GM12878 (cell line): ENCODE results near the gene EHD4. TPM values are rescaled to one million over a fixed set of nuclear protein-coding genes. Genes with fewer than 3 reads are reported as not detected.

ENCODE experiments used
- ATAC-seq: fragments of 200-7000 bp; cut with Tn5 transposase; 3 replicates; pipeline ENCODE4 v1.9.1; 2020; ENCODE audit warnings: mild to moderate bottlenecking, moderate library complexity
- BruUV-seq: library from RNA; stranded (reverse); fragments of 400-500 nt; replicated peaks from 2 replicates; lab custom pipeline; 2021; lab: Mats Ljungman, UMichigan
- CTCF ChIA-PET: fragments of 300-600 bp; sonication (Branson Sonifier 250); formaldehyde crosslinking; extraction: SDS; loops from one replicate; lab custom pipeline; 2021; ENCODE audit warnings: inconsistent platforms; lab: Yijun Ruan, JAX
- POLR2A ChIA-PET: fragments of 350-600 bp; formaldehyde crosslinking; extraction: SDS; loops from one replicate; lab custom pipeline; 2021; ENCODE audit warnings: inconsistent platforms; lab: Charles Lee
- RAD21 ChIA-PET: fragments of 300-600 bp; sonication (Branson Sonifier 250); formaldehyde crosslinking; loops from one replicate; lab custom pipeline; 2023; ENCODE audit warnings: antibody characterized with exemption; ENCODE audit not compliant: unreplicated experiment; lab: Charles Lee
- SMC1A ChIA-PET: fragments of 300-600 bp; sonication (Branson Sonifier 250); formaldehyde crosslinking; loops from one replicate; lab custom pipeline; 2023; ENCODE audit not compliant: unreplicated experiment, uncharacterized antibody; lab: Charles Lee
- DNase-seq: peaks from one replicate; pipeline ENCODE4 v3.0.0-alpha.2; 2011; ENCODE audit warnings: low read depth, low spot score
- FAIRE-seq: peaks from 3 replicates; lab custom pipeline; 2011; peaks lifted over from hg19 to GRCh38; lab: Jason Lieb, UNC
- H2AFZ ChIP-seq: 2 replicates; pipeline ENCODE4 v1.6.0; 2011; ENCODE audit warnings: low read depth, low read length, control low read depth; ENCODE audit not compliant: control insufficient read depth
- H3K27ac ChIP-seq: 2 replicates; pipeline ENCODE4 v1.5.1; 2011; ENCODE audit warnings: control low read depth; ENCODE audit not compliant: control insufficient read depth, insufficient read depth
- H3K27me3 ChIP-seq, 2 experiments: replicated peaks in 1 of 2; 2 replicates each; pipeline versions ENCODE4 v1.6.0 to v1.6.1; 2011; ENCODE audit warnings: low read length in 1 of 2; ENCODE audit not compliant: control insufficient read depth in 2 of 2, insufficient read depth in 2 of 2
- H3K36me3 ChIP-seq, 2 experiments: 2 replicates each; pipeline ENCODE4 v1.5.1; 2011; ENCODE audit warnings: low read length in 1 of 2; ENCODE audit not compliant: control insufficient read depth in 2 of 2, insufficient read depth in 2 of 2
- H3K4me1 ChIP-seq: 2 replicates; pipeline ENCODE4 v1.6.1; 2011; ENCODE audit warnings: mild to moderate bottlenecking, low read length, moderate library complexity, mixed read lengths; ENCODE audit not compliant: control insufficient read depth, insufficient read depth
- H3K4me2 ChIP-seq: 2 replicates; pipeline ENCODE4 v1.6.0; 2011; ENCODE audit warnings: control low read depth; ENCODE audit not compliant: control insufficient read depth, insufficient read depth
- H3K4me3 ChIP-seq: fragments of 200-600 bp; sonication (generic); 2 replicates; pipeline ENCODE4 v1.5.1; 2016
- H3K79me2 ChIP-seq: 2 replicates; pipeline ENCODE4 v1.6.0; 2011; ENCODE audit warnings: low read length; ENCODE audit not compliant: control insufficient read depth, insufficient read depth
- H3K9ac ChIP-seq: 2 replicates; pipeline ENCODE4 v1.8.0; 2011; ENCODE audit warnings: low read length, control low read depth, mixed read lengths; ENCODE audit not compliant: control insufficient read depth, insufficient read depth
- H3K9me3 ChIP-seq: replicated peaks from 3 replicates; pipeline ENCODE4 v1.5.1; 2011; ENCODE audit warnings: mild to moderate bottlenecking, low read length; ENCODE audit not compliant: control insufficient read depth, insufficient read depth
- H4K20me1 ChIP-seq: 2 replicates; pipeline ENCODE4 v1.6.0; 2011; ENCODE audit not compliant: control insufficient read depth, insufficient read depth
- IKZF2 ChIP-seq, 2 experiments: fragments of 450-650 bp; IDR thresholded peaks; 2 replicates each; pipeline ENCODE4 v1.6.1; 2017; ENCODE audit warnings: mild to moderate bottlenecking in 2 of 2, moderate library complexity in 2 of 2
- MTA2 ChIP-seq: fragments of 450-650 bp; IDR thresholded peaks from 2 replicates; pipeline ENCODE4 v1.6.1; 2016; ENCODE audit warnings: low read depth, mild to moderate bottlenecking, moderate library complexity
- POLR2AphosphoS2 ChIP-seq: IDR thresholded peaks from 2 replicates; pipeline ENCODE4 v1.6.1; 2011; ENCODE audit warnings: low read depth, mild to moderate bottlenecking, low read length, improper control_type of control experiment, moderate library complexity
- POU2F2 ChIP-seq: IDR thresholded peaks from 3 replicates; pipeline ENCODE4 v1.6.1; 2011; ENCODE audit warnings: low read depth, mild to moderate bottlenecking, low read length, borderline replicate concordance
- RUNX3 ChIP-seq: IDR thresholded peaks from 2 replicates; pipeline ENCODE4 v1.6.1; 2012; ENCODE audit warnings: low read length, inconsistent platforms
- TCF3 ChIP-seq: IDR thresholded peaks from 2 replicates; pipeline ENCODE4 v1.6.1; 2012; ENCODE audit warnings: low read depth, mild to moderate bottlenecking, low read length, borderline replicate concordance; ENCODE audit not compliant: insufficient read depth
- ZNF384 ChIP-seq: IDR thresholded peaks from 2 replicates; pipeline ENCODE4 v1.6.1; 2012; ENCODE audit warnings: low read depth, mild to moderate bottlenecking, low read length, improper control_type of control experiment, borderline replicate concordance
- WGBS: methylation state at CpG from one replicate; pipeline ENCODE4 v1.1.6; 2016; ENCODE audit warnings: low lambda C conversion rate; ENCODE audit not compliant: insufficient replicate concordance, insufficient coverage; ENCODE audit errors: missing lambda C conversion rate; 5-methylcytosine and 5-hydroxymethylcytosine counted together
- in situ Hi-C: fragments of 300-500 bp; cut with MboI; formaldehyde crosslinking; loops from 9 replicates; pipeline ENCODE4 v1.14.3; 2018; ENCODE audit warnings: mixed read lengths
- intact Hi-C: fragments of 100-400 bp; cut with micrococcal nuclease; formaldehyde crosslinking; loops from one replicate; pipeline ENCODE4 v1.14.2; 2022; ENCODE audit not compliant: unreplicated experiment
- polyA plus RNA-seq, 11 experiments: library from polyadenylated mRNA; depleted of rRNA in 4 of 11; unstranded in 6 of 11; stranded (reverse) in 5 of 11; fragments of >200 nt; fragmentation: Nextera tagmentation in 4 of 11; fragmentation: Illumina TruSeq in 1 of 11; extraction: Ambion mirVana in 4 of 11; extraction: Trizol in 1 of 11; gene quantifications; 1 replicate in 1 of 11; 2 replicates in 10 of 11; pipeline versions ENCODE4 v1.2.1 to v1.2.3, GENCODE V29; 2011 to 2016; ENCODE audit warnings: inconsistent platforms in 2 of 11, missing spikeins in 2 of 11, low read depth in 1 of 11
- total RNA-seq, 4 experiments: library from RNA; depleted of rRNA in 3 of 4; stranded (reverse); fragments of >200 nt in 3 of 4; fragmentation: Illumina TruSeq in 1 of 4; extraction: Trizol in 1 of 4; gene quantifications; 2 replicates each; pipeline versions ENCODE4 v1.2.1 to v1.2.3, GENCODE V29; 2013 to 2021

Gene EHD4
- total and polyA plus RNA-seq, 10 of the 15 experiments (the other 5 are each of a cell fraction or from before 2014, with no cell fraction given) = 4.2 to 62.9 (median 44.7) TPM

DNA sequence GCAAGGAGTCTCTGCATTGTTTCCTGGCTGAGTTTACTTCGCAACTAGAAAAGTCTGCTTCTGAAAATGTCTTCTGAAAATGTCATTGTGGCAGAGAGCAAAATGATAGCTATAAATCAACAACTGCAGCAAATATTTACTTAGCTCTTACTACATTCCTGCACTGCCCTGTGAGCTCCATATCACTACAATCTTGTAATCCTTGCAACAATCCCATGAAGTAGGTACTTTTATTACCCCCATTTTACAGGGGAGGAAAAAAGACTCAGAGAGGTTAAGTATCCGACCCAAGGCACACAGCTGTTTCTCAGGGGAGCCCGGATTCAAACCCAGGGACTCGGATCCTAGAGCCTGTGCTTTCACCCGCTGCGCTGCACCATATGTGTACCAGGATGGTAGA is 44.3 kb downstream of the EHD4 start:
- Histone ChIP-seq H4K20me1 (no peaks in the 10 kb centered on the region; the same call in 1 of the 2 replicates), H3K27me3 (no peaks in the 10 kb centered on the region), H3K4me1 (peaks cover 63% of the 10 kb centered on the region), H3K36me3 (peaks cover 12 to 18% of the 10 kb centered on the region in 2 experiments), H3K79me2 (peaks cover 42% of the 10 kb centered on the region), H3K27ac (peak overlapping the region; percentile 81), H3K4me3 (peak overlapping the region; percentile 53; the same call in 1 of the 2 replicates), H2AFZ (no peak overlapping the region), H3K9ac (no peak overlapping the region), H3K4me2 (peak overlapping the region; percentile 86), H3K9me3 (no peaks in the 10 kb centered on the region)
- POLR2A ChIA-PET = interaction anchor here (1.4 to 3.5 kb wide), 2 partner anchors 40 to 44 kb away, joined by 6 to 44 read pairs; partner anchors contain the start of gene EHD4
- SMC1A ChIA-PET = interaction anchor here (1.1 to 12.1 kb wide), 5 partner anchors 12 to 154 kb away, joined by 3 to 179 read pairs (median 5); partner anchors contain the start of genes EHD4 and MAPKBP1
- TF ChIP-seq TCF3 (0 out of 2 replicates have a peak, but pooled peaks have one; percentile 4), ZNF384 (no peak)
- in situ Hi-C loops (no loop called here), intact Hi-C loops (no loop called here)
- peak; percentile 20 for DNase-seq
- CTCF ChIA-PET = interaction anchor here (0.6 to 4.1 kb wide), 5 partner anchors 23 to 592 kb away, joined by 4 to 27 read pairs (median 6); partner anchors contain the start of genes EHD4 and MAPKBP1
- BruUV-seq = no TSS peak
- 51% methylated on average over 6 of the region's 6 CpGs for whole genome bisulfite sequencing
- RAD21 ChIA-PET = interaction anchor here (0.9 to 5.2 kb wide), 4 partner anchors 13 to 203 kb away, joined by 3 to 97 read pairs (median 4); partner anchors contain the start of gene EHD4
- FAIRE-seq = no peak
- ATAC-seq = no peak

DNA sequence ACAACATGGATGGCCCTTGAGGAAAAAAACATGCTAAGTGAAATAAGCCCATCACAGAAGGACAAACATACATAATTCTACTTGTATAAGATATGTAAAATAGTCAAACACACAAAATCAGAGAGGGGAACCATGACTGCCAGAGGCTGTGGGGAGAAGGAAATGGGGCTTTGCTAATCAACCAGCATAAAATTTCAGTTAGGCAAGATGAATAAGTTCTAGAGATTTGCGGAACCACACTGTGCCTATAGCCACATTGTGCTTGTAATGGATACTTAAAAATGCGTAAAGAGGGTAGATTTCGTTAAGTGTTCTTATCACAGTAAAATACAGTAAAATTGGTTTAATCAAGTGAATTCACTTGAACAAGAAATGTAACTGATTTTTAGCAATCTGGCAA is 44.8 kb downstream of the EHD4 start:
- in situ Hi-C loops = no loop called here
- ChIA-PET CTCF (interaction anchor here (0.6 to 4.1 kb wide), 5 partner anchors 23 to 591 kb away, joined by 4 to 27 read pairs (median 6); partner anchors contain the start of genes EHD4 and MAPKBP1), POLR2A (interaction anchor here (1.4 to 3.5 kb wide), 2 partner anchors 41 to 44 kb away, joined by 6 to 44 read pairs; partner anchors contain the start of gene EHD4), RAD21 (interaction anchor here (5.2 kb wide), 1 partner anchor 42 kb away, joined by 97 read pairs; the partner anchor contains the start of gene EHD4), SMC1A (interaction anchor here (1.3 to 12.1 kb wide), 3 partner anchors 12 to 43 kb away, joined by 5 to 179 read pairs (median 5); partner anchors contain the start of gene EHD4)
- Histone ChIP-seq H3K9me3 (no peaks in the 10 kb centered on the region), H3K4me2 (peak overlapping the region; percentile 86), H3K9ac (no peak overlapping the region; the same call in 1 of the 2 replicates), H2AFZ (no peak overlapping the region), H3K4me1 (peaks cover 63% of the 10 kb centered on the region), H3K36me3 (peaks cover 10 to 18% of the 10 kb centered on the region in 2 experiments), H3K27ac (peak overlapping the region; percentile 81), H3K4me3 (peak overlapping the region; percentile 53; the same call in 1 of the 2 replicates), H4K20me1 (no peaks in the 10 kb centered on the region; the same call in 1 of the 2 replicates), H3K27me3 (no peaks in the 10 kb centered on the region), H3K79me2 (peaks cover 42% of the 10 kb centered on the region)
- no TSS peak for BruUV-seq
- TF ChIP-seq POU2F2 (no peak), POLR2AphosphoS2 (no peak), RUNX3 (peak; percentile 55), IKZF2 (IDR thresholded peaks at IDR 0.05) (peak in 1 of 2 experiments; percentile 9; a peak in 1 of 4 replicates), MTA2 (peak; percentile 33; the same call in 1 of the 2 replicates)
- no peak for FAIRE-seq
- ATAC-seq = peak; percentile 23; the same call in 2 of the 3 replicates
- intact Hi-C loops = no loop called here
- DNase-seq = peak; percentile 28
- 34% methylated on average over 3 of the region's 3 CpGs for WGBS
